Kidney (tissue), 14 donors: ENCODE results near the gene GFPT2. TPM values are rescaled to one million over a fixed set of nuclear protein-coding genes. Genes with fewer than 3 reads are reported as not detected.
A peak's percentile ranks its signal among the peaks of the same experiment; 100 is the strongest.

Experiments
- DNase-seq, 5 donors: peaks; one replicate each; pipeline ENCODE4 v3.0.0-alpha.2; 2013 to 2020
- FAIRE-seq: peaks from 2 replicates; lab custom pipeline; 2012; peaks lifted over from hg19 to GRCh38; lab: Jason Lieb, UNC
- H3K27ac ChIP-seq, 2 donors: one replicate each; pipeline ENCODE4 v1.7.0; 2013; ENCODE audit warnings: low read depth in 2 of 2, low read length in 2 of 2, inconsistent platforms in 1 of 2
- H3K27me3 ChIP-seq: one replicate; pipeline ENCODE4 v1.7.1; 2013; ENCODE audit warnings: low read length, inconsistent platforms; ENCODE audit not compliant: control insufficient read depth, insufficient read depth
- H3K36me3 ChIP-seq, 3 donors: one replicate each; pipeline versions ENCODE4 v1.7.0 to v1.7.1; 2013; ENCODE audit warnings: low read length in 3 of 3, control low read depth in 1 of 3, inconsistent platforms in 1 of 3; ENCODE audit not compliant: insufficient read depth in 3 of 3, control insufficient read depth in 2 of 3
- H3K4me1 ChIP-seq, 3 donors: one replicate each; pipeline versions ENCODE4 v1.7.0 to v1.7.1; 2013; ENCODE audit warnings: low read length in 3 of 3, inconsistent platforms in 1 of 3, low read depth in 1 of 3; ENCODE audit not compliant: control insufficient read depth in 2 of 3, insufficient read depth in 2 of 3
- H3K4me3 ChIP-seq, 3 donors: one replicate each; pipeline versions ENCODE4 v1.7.0 to v1.8.1; 2013; ENCODE audit warnings: low read length in 3 of 3, control low read depth in 1 of 3, inconsistent platforms in 1 of 3
- H3K9ac ChIP-seq, 3 donors: one replicate each; pipeline versions ENCODE4 v1.7.0 to v1.7.1; 2013; ENCODE audit warnings: low read length in 3 of 3, control low read depth in 1 of 3, inconsistent platforms in 1 of 3
- H3K9me3 ChIP-seq, 3 donors: one replicate each; pipeline versions ENCODE4 v1.7.0 to v1.7.1; 2013; ENCODE audit warnings: low read length in 3 of 3, control low read depth in 1 of 3, inconsistent platforms in 1 of 3; ENCODE audit not compliant: control insufficient read depth in 2 of 3, insufficient read depth in 1 of 3
- CTCF ChIP-seq: IDR thresholded peaks from 3 replicates; pipeline ENCODE4 v1.5.1; 2012; ENCODE audit warnings: mild to moderate bottlenecking, moderate library complexity, borderline replicate concordance; ENCODE audit not compliant: insufficient read depth; ENCODE audit errors: extremely low read depth
- intact Hi-C: fragments of 100-400 bp; cut with DNase I; formaldehyde crosslinking; loops from one replicate; pipeline ENCODE4 v1.11.1; 2022
- polyA plus RNA-seq: library from polyadenylated mRNA; stranded (reverse); fragments of 350-450 nt; fragmentation: Illumina TruSeq; extraction: RNeasy Lipid Tissue Mini Kit (QIAGEN cat#74804); gene quantifications from one replicate; pipeline ENCODE4 v1.2.3, GENCODE V29; 2014; ENCODE audit warnings: low read depth, low replicate concordance; ENCODE audit not compliant: insufficient read depth
- total RNA-seq: library from RNA; stranded (reverse); fragmentation: NEBNext Ultra II Directional; extraction: Animal tissue kit (Norgen Biotek cat#: 25700); gene quantifications from one replicate; pipeline ENCODE4 v1.2.1, GENCODE V29; 2021
- donor health status: control.
- donor health status: control.
- donor health status: control.
- donor health status: control.
- donor health status: control.
- donor health status: DM: yes; HTN: yes; CAD: no.
- donor health status: Normal renal cell carcinoma (clear cell type).

GFPT2 gene
- total and polyA plus RNA-seq, 2 donors from 2014 or later = 2.7 to 15.9 TPM

- FAIRE-seq = no peak
- Histone ChIP-seq H3K4me3 (no peak overlapping the region), H3K36me3 (no peaks in the 10 kb centered on the region), H3K27ac (no peak overlapping the region), H3K9me3 (no peaks in the 10 kb centered on the region), H3K27me3 (no peaks in the 10 kb centered on the region), H3K4me1 (no peaks in the 10 kb centered on the region), H3K9ac (no peak overlapping the region)
- no peak for TF ChIP-seq CTCF
- peak in 1 of 5 donors; percentile 33 for DNase-seq
- intact Hi-C loops = no loop called here
Observed at GRCh38 chr5:180333661-180334060, 19.5 kb downstream of the GFPT2 start.

DNA sequence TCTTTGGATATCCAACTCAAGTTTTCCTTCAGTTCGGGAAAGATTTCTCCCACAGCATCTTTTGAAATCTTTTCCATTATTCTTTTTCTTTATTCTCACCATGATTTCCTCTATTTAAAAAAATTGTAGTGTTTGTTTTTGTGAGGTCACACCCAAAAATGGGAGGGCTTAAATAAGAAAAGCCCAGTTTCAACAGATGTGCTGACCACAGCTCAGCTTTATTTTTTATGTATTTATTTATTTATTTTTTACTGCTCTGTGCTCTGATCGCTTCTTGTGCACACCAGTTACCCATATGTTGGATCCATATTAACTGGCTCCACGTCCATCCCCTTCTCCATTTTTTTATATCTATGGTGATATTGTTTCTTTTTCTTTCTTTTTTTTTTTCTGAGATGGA lies 20.3 kb downstream of the GFPT2 start:
- FAIRE-seq (no peak), DNase-seq (no peak)
- intact Hi-C loops = no loop called here

GRCh38 chr5:180332051-180332517 lies 21.1 kb downstream of the GFPT2 start:
- H3K27me3 ChIP-seq = no peaks in the 10 kb centered on the region
- FAIRE-seq = no peak
- TF ChIP-seq CTCF = no peak
- no peak overlapping the region for H3K9ac ChIP-seq
- intact Hi-C loops = no loop called here
- H3K36me3 ChIP-seq = no peaks in the 10 kb centered on the region
- no peak overlapping the region for H3K4me3 ChIP-seq
- H3K27ac ChIP-seq = no peak overlapping the region
- DNase-seq = peak in 2 of 5 donors; percentile 40 to 50
- H3K9me3 ChIP-seq = no peaks in the 10 kb centered on the region
- H3K4me1 ChIP-seq = no peaks in the 10 kb centered on the region

More for the DNA sequence above, 20.3 kb downstream of the GFPT2 start:
- no peaks in the 10 kb centered on the region for H3K27me3 ChIP-seq
- TF ChIP-seq CTCF = no peak
- H3K9me3 ChIP-seq = no peaks in the 10 kb centered on the region
- no peak overlapping the region for H3K9ac ChIP-seq
- no peaks in the 10 kb centered on the region for H3K4me1 ChIP-seq
- no peaks in the 10 kb centered on the region for H3K36me3 ChIP-seq
- H3K4me3 ChIP-seq = no peak overlapping the region
- no peak overlapping the region for H3K27ac ChIP-seq

DNA sequence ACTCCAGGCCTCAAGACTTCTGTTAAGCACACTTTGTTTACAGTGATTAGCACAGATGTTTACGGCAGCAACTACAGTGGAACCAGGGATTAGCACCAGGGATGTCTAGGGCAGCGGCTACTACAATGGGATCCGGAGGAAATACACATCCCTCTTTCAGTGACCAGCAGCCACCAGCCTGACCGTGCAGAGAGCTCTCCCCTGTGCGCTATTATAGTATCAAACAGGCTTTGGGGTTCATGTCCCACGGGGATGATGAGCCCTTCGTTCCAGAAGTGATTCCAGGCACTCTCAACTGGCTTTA lies 21.5 kb downstream of the GFPT2 start:
- intact Hi-C loops = no loop called here
- Histone ChIP-seq H3K27ac (no peak overlapping the region), H3K27me3 (no peaks in the 10 kb centered on the region), H3K4me3 (no peak overlapping the region), H3K9ac (no peak overlapping the region), H3K36me3 (no peaks in the 10 kb centered on the region), H3K9me3 (no peaks in the 10 kb centered on the region), H3K4me1 (no peaks in the 10 kb centered on the region)
- FAIRE-seq = no peak
- peak in 1 of 5 donors; percentile 29 for DNase-seq
- TF ChIP-seq CTCF = no peak
